Tibial artery (tissue), 4 donors: Measurements from ENCODE around the gene ADAMTSL1.

Experiments used
- DNase-seq, 2 donors: peaks; one replicate each; pipeline ENCODE4 v3.0.0-alpha.2; 2019
- H3K27ac ChIP-seq, 2 donors: fragments of 200-600 bp; sonication (generic) in 1 of 2; 1 replicate in 1 of 2; 2 replicates in 1 of 2; pipeline ENCODE4 v1.5.1; 2018 to 2019; ENCODE audit warnings: mild to moderate bottlenecking in 1 of 2
- H3K27me3 ChIP-seq, 2 donors: fragments of 200-600 bp; sonication (generic) in 1 of 2; one replicate each; pipeline versions ENCODE4 v1.5.1 to v1.6.0; 2016 to 2019
- H3K36me3 ChIP-seq, 3 donors: fragments of 200-600 bp; sonication (generic) in 2 of 3; one replicate each; pipeline ENCODE4 v1.5.1; 2016 to 2019; ENCODE audit warnings: mild to moderate bottlenecking in 2 of 3
- H3K4me1 ChIP-seq, 4 donors: fragments of 200-600 bp; sonication (generic) in 2 of 4; 1 replicate in 3 of 4; 2 replicates in 1 of 4; pipeline ENCODE4 v1.5.1; 2016 to 2019
- H3K4me3 ChIP-seq, 2 donors: fragments of 200-600 bp; sonication (generic) in 1 of 2; 1 replicate in 1 of 2; 2 replicates in 1 of 2; pipeline ENCODE4 v1.5.1; 2018 to 2019; ENCODE audit warnings: mild to moderate bottlenecking in 2 of 2
- H3K9me3 ChIP-seq, 3 donors: fragments of 200-600 bp; sonication (generic) in 1 of 3; one replicate each; pipeline ENCODE4 v1.5.1; 2016 to 2019
- intact Hi-C: fragments of 100-400 bp; cut with DNase I; formaldehyde crosslinking; loops from one replicate; pipeline ENCODE4 v1.15.0; 2023; ENCODE audit warnings: low total_unique reads
- TF ChIP-seq, protein P1 (sequence below), 2 experiments: fragments of 200-600 bp in 1 of 2; fragments of 450-650 bp in 1 of 2; IDR thresholded peaks; one replicate each; pipeline ENCODE4 v1.5.1; 2017 to 2019; ENCODE audit warnings: antibody characterized with exemption in 2 of 2, mild to moderate bottlenecking in 1 of 2, moderate library complexity in 1 of 2

Gene ADAMTSL1

DNA sequence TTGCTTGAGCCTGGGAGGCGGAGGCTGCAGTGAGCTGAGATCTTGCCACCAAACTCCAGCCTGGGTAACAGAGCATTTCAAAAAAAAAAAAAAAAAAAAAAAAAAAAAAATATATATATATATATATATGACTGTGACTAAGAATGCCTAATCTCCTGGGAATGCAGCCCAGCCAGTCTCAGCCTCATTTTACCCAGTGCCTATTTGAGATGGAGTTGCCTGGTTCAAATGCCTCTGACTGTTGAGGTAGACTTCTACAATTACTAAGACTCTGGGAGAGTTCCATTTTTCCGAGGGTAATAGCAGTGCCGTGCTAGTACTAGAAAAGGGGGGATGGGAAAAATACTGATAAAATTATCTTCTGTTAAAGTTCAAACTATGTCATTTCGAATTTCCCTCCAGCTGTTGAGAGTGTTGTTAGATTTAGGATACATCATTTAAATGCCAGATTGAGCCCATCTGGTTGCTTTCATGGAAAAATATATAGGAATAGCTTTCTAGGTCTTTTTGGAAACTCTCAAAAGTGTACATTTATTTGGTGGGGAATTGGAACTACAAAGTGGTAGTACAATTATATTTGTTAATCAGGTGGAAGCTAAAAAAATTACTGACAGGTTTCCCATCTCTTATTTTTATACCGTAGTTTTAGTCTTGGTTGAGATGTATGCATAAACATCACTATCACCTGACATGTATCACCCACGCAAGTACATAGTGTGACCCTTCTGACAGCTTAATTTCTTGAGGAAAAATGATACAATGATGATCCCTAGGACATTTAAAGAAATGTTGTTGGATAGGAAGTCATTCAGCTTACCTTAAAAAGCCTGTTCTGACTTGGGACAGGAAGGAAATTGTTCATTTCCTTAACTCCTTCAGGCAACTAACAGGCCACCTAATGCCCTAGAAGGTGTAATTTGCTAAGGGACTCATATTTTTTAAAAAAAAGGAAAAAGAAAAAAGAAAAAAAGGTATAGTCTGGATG, 214.9 kb downstream of the ADAMTSL1 start:
- H3K9me3 ChIP-seq, result no peaks in the 10 kb centered on the region
- H3K27ac ChIP-seq, result no peak overlapping the region
- H3K4me1 ChIP-seq, result peaks cover 0 to 27% (median 2%) of the 10 kb centered on the region in 4 donors
- H3K27me3 ChIP-seq, result no peaks in the 10 kb centered on the region
- no peaks in the 10 kb centered on the region for H3K36me3 ChIP-seq
- no peak overlapping the region for H3K4me3 ChIP-seq
- no peak for DNase-seq
- intact Hi-C loops, result no loop called here
- TF ChIP-seq, protein P1, sequence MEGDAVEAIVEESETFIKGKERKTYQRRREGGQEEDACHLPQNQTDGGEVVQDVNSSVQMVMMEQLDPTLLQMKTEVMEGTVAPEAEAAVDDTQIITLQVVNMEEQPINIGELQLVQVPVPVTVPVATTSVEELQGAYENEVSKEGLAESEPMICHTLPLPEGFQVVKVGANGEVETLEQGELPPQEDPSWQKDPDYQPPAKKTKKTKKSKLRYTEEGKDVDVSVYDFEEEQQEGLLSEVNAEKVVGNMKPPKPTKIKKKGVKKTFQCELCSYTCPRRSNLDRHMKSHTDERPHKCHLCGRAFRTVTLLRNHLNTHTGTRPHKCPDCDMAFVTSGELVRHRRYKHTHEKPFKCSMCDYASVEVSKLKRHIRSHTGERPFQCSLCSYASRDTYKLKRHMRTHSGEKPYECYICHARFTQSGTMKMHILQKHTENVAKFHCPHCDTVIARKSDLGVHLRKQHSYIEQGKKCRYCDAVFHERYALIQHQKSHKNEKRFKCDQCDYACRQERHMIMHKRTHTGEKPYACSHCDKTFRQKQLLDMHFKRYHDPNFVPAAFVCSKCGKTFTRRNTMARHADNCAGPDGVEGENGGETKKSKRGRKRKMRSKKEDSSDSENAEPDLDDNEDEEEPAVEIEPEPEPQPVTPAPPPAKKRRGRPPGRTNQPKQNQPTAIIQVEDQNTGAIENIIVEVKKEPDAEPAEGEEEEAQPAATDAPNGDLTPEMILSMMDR (IDR thresholded peaks at IDR 0.05), result no peak

DNA sequence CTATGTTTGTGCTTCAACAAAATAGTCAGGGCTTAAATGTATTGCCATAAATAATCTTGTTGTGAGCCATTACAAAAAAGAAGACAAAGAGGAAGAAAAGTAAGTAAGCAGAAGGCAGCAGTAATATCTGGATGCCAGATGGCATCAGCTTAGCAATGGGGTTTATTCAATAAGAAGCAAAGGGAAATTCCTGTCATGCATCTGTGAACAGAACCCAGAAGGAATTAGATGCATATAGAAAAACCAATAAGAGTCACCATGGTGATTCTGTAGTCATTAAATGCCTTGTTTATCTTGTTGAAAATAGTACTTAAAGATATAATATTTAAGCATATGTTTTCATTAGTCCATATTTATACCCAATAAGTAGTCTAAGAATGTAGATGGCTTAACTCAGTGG, 216.0 kb downstream of the ADAMTSL1 start:
- H3K4me3 ChIP-seq, result no peak overlapping the region
- no peaks in the 10 kb centered on the region for H3K36me3 ChIP-seq
- intact Hi-C loops, result no loop called here
- H3K27me3 ChIP-seq, result no peaks in the 10 kb centered on the region
- TF ChIP-seq, protein P1 (IDR thresholded peaks at IDR 0.05), result no peak
- H3K9me3 ChIP-seq, result peaks cover 0 to 1% (median 0%) of the 10 kb centered on the region in 3 donors
- H3K27ac ChIP-seq, result no peak overlapping the region
- H3K4me1 ChIP-seq, result peaks cover 0 to 17% (median under 1%) of the 10 kb centered on the region in 4 donors
- no peak for DNase-seq

DNA sequence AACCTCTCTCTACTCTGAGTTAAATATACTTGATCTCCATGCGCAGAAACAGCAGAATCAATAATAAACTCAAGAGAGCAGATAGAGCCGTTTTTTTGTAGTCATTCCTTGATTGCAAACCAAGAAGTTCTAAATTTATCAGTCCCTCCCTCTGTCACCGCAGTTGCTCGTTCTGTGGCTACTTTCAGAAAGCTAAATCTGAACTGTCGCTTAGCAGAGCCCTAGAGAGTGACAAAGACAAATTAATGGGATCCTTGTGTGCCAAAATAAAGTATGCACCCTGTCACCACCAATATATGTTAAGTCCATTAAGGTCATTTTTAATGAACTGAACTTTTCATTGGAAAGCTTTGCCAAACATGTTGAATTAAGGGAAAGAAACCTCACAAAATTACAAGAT, 218.3 kb downstream of the ADAMTSL1 start:
- no peak overlapping the region for H3K27ac ChIP-seq
- no peaks in the 10 kb centered on the region for H3K27me3 ChIP-seq
- H3K4me3 ChIP-seq, result no peak overlapping the region
- H3K36me3 ChIP-seq, result no peaks in the 10 kb centered on the region
- intact Hi-C loops, result no loop called here
- H3K4me1 ChIP-seq, result peaks cover 0 to 13% (median 0%) of the 10 kb centered on the region in 4 donors
- peaks cover 0 to 8% (median 0%) of the 10 kb centered on the region in 3 donors for H3K9me3 ChIP-seq
- no peak for DNase-seq
- TF ChIP-seq, protein P1 (IDR thresholded peaks at IDR 0.05), result no peak

DNA sequence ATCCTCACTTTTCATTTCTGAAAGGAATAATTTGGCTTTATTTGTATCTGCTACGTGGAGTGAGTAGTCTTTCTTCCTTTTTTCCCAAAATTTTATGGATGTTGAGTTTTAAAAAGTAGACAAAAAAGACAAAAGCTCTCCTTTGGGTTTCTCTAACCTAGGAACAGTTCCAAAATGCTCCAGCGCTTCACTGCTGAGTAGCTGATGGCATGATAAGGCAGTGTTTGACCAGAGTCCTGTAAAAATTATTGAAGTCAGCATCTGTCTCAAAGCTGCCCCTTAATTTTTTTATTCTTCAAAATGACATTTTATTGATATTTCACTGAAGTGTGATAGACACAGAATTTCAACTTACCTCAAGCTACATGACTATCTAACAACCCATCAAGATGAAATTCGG, 219.0 kb downstream of the ADAMTSL1 start:
- TF ChIP-seq, protein P1 (IDR thresholded peaks at IDR 0.05), result no peak
- H3K27me3 ChIP-seq, result no peaks in the 10 kb centered on the region
- H3K36me3 ChIP-seq, result no peaks in the 10 kb centered on the region
- H3K4me3 ChIP-seq, result no peak overlapping the region
- DNase-seq, result no peak
- intact Hi-C loops, result no loop called here
- H3K9me3 ChIP-seq, result peaks cover 0 to 8% (median 0%) of the 10 kb centered on the region in 3 donors
- no peak overlapping the region for H3K27ac ChIP-seq
- peaks cover 0 to 13% (median 0%) of the 10 kb centered on the region in 4 donors for H3K4me1 ChIP-seq

DNA sequence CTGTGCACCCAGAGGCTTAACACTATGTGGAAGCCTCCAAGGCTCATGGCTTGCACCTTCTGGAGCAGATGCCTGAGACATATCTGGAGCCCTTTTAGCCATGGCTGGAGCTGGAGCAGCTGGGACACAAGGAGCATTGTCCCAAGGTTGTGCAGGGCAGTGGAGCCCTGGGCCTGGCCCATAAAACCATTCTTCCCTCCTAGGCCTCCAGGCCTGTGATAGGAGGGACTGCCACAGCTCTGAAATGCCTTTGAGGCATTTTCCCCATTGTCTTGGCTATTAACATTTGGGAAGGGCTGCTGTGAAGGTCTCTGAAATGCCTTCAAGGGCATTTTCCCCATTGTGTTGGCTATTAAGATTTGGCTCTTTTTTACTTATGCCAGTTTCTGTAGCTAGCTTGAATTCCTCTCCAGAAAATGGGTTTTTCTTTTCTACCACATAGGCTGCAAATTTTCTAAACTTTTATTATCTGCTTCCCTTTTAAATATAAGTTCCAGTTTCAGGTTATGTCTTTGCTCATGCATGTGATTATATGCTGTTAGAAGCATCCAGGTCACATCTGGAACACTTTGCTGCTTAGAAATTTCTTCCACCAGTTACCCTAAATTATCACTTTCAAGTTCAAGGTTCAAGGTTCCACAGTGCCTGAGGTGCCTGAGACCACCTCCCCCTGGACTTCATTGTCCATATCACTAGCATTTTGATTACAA, 221.2 kb downstream of the ADAMTSL1 start:
- Histone ChIP-seq H3K4me1 (peaks cover 0 to 13% (median 0%) of the 10 kb centered on the region in 4 donors), H3K9me3 (peaks cover 0 to 8% (median 0%) of the 10 kb centered on the region in 3 donors), H3K36me3 (no peaks in the 10 kb centered on the region), H3K27me3 (no peaks in the 10 kb centered on the region), H3K27ac (no peak overlapping the region), H3K4me3 (no peak overlapping the region)
- intact Hi-C loops, result no loop called here
- TF ChIP-seq, protein P1 (IDR thresholded peaks at IDR 0.05), result no peak
- DNase-seq, result no peak
